ENCODE data around the gene ZNF333.

The ZNF333 gene

DNA sequence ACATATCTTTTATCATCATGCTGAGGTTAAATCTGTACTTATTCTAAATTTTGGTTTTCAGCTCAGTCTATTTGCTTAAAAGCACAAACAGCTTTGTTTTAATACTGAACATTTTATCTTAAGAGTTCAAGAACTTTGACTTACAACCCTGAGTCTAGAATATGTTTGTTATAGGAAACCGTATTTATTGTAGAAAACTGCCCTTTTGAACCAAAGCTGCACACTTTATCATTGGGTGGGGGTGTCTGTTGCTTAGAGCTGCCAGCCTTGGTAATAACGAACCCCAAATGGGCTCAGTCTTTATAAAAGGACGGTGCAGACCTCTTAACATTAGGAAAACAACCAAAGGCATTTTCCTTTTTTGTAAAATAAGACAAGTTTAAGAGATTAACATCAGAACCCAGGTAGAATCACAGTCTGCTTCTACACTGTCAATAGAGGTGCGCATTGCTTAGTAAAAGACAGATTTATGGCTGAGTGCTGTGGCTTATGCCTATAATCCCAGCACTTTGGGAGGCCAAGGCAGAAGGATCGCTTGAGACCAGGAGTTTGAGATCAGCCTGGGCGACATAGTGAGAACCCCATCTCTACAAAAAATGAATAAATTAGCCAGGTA, 29.9 kb upstream of the ZNF333 start:
- H3K27ac ChIP-seq, result no peak overlapping the region
- TF ChIP-seq, protein P1, sequence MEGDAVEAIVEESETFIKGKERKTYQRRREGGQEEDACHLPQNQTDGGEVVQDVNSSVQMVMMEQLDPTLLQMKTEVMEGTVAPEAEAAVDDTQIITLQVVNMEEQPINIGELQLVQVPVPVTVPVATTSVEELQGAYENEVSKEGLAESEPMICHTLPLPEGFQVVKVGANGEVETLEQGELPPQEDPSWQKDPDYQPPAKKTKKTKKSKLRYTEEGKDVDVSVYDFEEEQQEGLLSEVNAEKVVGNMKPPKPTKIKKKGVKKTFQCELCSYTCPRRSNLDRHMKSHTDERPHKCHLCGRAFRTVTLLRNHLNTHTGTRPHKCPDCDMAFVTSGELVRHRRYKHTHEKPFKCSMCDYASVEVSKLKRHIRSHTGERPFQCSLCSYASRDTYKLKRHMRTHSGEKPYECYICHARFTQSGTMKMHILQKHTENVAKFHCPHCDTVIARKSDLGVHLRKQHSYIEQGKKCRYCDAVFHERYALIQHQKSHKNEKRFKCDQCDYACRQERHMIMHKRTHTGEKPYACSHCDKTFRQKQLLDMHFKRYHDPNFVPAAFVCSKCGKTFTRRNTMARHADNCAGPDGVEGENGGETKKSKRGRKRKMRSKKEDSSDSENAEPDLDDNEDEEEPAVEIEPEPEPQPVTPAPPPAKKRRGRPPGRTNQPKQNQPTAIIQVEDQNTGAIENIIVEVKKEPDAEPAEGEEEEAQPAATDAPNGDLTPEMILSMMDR (IDR thresholded peaks at IDR 0.05), result no peak
- no peak for TF ChIP-seq ZFX (IDR thresholded peaks at IDR 0.05; ENCODE audit: borderline replicate concordance)

DNA sequence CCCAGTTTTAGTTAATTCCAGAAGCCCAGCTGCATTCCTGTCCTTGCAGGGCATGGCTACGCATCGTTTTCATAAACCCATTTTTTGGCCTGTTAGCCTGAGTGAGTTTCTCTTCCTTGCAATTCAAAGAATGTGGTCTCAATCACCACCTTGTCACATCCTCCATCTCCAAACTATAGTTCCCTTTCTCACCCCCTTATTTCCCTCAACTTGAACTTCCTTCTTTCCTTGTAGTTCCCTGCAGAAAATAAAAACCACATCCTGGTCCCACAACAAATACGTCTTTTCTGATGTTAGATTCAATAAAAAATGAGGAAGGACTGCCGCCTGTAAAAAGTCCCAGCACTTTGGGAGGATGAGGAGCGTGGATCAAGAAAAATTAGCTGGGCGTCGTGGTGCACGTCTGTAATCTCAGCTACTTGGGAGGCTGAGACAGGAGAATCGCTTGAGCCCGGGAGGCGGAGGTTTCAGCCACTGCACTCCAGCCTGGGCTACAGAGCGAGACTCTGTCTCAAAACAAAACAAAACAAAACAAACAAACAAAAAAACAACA, 28.4 kb upstream of the ZNF333 start:
- TF ChIP-seq ZFX (IDR thresholded peaks at IDR 0.05; ENCODE audit: borderline replicate concordance), result no peak
- TF ChIP-seq, protein P1 (IDR thresholded peaks at IDR 0.05), result no peak
- H3K27ac ChIP-seq, result no peak overlapping the region

DNA sequence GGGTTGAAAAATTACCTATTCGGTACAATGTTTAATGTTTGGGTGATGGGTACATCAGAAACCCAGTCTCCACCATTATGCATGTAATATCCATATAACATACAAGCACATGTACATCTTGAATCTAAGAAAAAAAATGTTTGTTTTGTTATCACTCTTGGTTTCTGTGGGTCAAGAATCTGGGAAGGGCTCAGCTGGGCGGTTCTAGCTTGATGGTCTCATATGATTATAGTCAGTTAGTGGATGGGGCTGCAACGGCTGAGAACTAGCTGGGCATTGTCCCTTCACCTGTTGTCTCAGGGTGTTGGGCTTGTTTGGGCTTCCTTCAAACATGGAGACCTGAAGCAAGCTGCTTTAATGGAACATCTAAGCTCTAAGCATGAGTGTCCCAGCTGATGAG, 19.9 kb upstream of the ZNF333 start:
- H3K27ac ChIP-seq, result no peak overlapping the region

DNA sequence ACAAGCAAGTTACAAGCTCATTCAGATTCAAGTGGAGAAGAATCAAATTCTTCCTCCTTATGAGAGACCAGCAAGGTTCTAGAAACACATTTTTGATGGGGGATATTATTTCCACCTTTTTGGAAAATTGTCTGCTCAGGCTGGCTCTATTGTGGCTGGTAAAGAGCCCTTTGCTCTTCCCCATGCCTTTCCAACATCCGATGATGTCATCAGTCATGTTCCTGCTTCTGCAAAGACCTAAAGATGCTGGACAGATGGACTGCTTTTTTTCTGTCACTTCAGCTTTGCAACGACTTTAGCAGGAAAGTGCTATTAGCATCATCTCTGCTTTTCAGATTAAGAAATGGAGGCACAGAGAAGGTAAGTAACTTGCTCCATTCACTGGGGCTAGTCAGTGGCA, 19.4 kb upstream of the ZNF333 start:
- TF ChIP-seq, protein P1 (IDR thresholded peaks at IDR 0.05), result no peak
- no peak for TF ChIP-seq ZFX (IDR thresholded peaks at IDR 0.05; ENCODE audit: borderline replicate concordance)
- no peak overlapping the region for H3K27ac ChIP-seq

More for the DNA sequence above, 19.9 kb upstream of the ZNF333 start:
- TF ChIP-seq, protein P1 (IDR thresholded peaks at IDR 0.05), result no peak
- no peak for TF ChIP-seq ZFX (IDR thresholded peaks at IDR 0.05; ENCODE audit: borderline replicate concordance)

DNA sequence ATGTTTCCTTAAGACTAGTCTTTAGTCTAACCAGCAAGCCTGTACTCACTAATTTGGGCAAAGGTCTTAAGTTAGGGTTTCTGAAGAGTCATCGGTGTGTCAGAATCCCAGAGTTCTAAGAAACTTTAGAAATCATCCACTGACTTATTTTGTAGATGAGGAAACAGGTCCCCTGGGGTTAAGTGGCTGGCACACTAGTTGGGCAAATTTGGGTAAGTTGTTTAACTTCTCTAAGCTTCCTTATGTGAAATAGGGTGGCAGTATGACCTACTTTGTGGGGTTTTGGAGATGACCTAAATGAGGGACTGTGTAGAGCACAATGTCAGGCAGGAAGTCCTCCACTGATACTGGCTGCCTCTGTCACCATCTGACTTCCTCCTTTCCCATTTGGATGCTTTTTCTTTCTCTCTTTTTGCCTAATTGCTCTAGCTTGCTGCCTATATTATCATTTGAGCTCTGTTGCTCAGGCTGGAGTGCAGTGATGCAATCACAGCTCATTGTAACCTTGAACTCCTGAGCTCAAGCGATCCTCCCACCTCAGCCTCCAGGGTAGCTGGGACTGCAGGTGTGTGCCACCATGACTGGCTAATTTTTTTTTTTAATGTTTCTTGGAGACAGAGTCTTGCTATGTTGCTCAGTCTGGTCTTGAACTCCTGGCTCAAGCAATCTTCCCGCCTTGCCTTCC, 17.5 kb upstream of the ZNF333 start:
- H3K27ac ChIP-seq, result no peak overlapping the region
- TF ChIP-seq ZFX (IDR thresholded peaks at IDR 0.05; ENCODE audit: borderline replicate concordance), result no peak
- TF ChIP-seq, protein P1 (IDR thresholded peaks at IDR 0.05), result no peak

DNA sequence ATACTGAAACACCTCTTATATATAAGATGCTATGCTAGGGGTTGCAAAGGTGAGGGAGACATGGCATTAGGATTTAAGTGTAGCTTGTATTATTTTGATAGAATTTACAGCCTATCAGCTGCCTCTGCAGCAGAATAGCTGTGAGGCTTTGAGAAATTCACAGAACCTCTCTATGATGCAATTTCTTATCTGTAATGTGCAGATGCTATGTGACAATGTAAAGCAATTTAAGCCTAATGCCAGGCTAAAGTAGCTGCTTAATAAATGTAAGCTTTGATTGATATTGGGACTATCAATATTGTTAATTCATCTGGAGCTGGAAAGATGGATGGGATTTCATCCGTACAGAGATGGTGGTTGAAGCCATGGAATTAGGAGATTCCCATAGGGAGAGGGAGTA, 16.8 kb upstream of the ZNF333 start:
- no peak overlapping the region for H3K27ac ChIP-seq
- no peak for TF ChIP-seq ZFX (IDR thresholded peaks at IDR 0.05; ENCODE audit: borderline replicate concordance)
- TF ChIP-seq, protein P1 (IDR thresholded peaks at IDR 0.05), result no peak

DNA sequence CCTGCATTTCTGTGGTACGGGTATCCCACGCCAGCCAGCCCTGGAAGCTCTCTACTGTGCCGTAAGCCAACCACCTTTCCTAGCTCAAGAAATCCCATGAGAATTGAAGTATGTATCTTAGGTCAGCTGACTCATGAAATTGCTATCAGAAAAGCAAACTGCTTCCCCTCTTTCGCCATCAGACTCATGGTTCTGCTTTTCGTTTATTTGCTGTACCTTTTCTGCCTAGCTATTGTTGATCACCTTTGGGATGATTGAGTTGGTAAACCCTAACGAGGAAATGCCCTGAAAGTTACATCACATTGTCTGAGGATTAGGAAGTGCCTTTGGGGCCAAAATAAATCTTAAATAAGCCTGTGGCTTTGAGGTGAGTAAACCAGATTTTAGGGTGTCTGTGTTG, 15.1 kb upstream of the ZNF333 start, which contains the start of gene ADGRE3:
TSS of gene ADGRE3 (minus strand) at position 81 of the 400 bp plus-strand sequence. CDS start at position 7, 74 bp downstream.
- H3K27ac ChIP-seq, result no peak within 1 kb of the TSS

More for the DNA sequence above, 15.1 kb upstream of the ZNF333 start, which contains the start of gene ADGRE3:
- TF ChIP-seq, protein P1 (IDR thresholded peaks at IDR 0.05), result no peak
- TF ChIP-seq ZFX (IDR thresholded peaks at IDR 0.05; ENCODE audit: borderline replicate concordance), result no peak

Data from 22Rv1 (cell line).